Mesothelial cell of epicardium (in vitro differentiated cells): ENCODE data around the gene TMCC1. TPM values are rescaled to one million over a fixed set of nuclear protein-coding genes. Genes with fewer than 3 reads are reported as not detected.

ENCODE experiments used
- DNase-seq, 2 experiments: peaks; one replicate each; pipeline ENCODE4 v3.0.0; 2021; ENCODE audit warnings: low spot score in 2 of 2; ENCODE audit not compliant: unreplicated experiment in 2 of 2
- H3K27ac Mint-ChIP-seq: 2 replicates; pipeline ENCODE4 v1.8.0; 2021; ENCODE audit warnings: mixed read lengths
- H3K27me3 Mint-ChIP-seq: 2 replicates; pipeline ENCODE4 v1.8.0; 2021; ENCODE audit warnings: low read depth, mixed read lengths
- H3K36me3 Mint-ChIP-seq: 2 replicates; pipeline ENCODE4 v1.8.0; 2021; ENCODE audit warnings: mixed read lengths
- H3K4me1 Mint-ChIP-seq: 2 replicates; pipeline ENCODE4 v1.8.0; 2021; ENCODE audit warnings: mixed read lengths
- H3K4me3 Mint-ChIP-seq: 2 replicates; pipeline ENCODE4 v1.8.0; 2021; ENCODE audit warnings: mild to moderate bottlenecking, moderate library complexity, mixed read lengths
- H3K9me3 Mint-ChIP-seq: 2 replicates; pipeline ENCODE4 v1.8.0; 2021; ENCODE audit warnings: mixed read lengths
- CTCF ChIP-seq: fragments of 200-600 bp; sonication (generic); IDR thresholded peaks from one replicate; pipeline ENCODE4 v1.5.0; 2021; ENCODE audit warnings: antibody characterized with exemption; ENCODE audit not compliant: unreplicated experiment
- total RNA-seq: library from RNA; stranded (reverse); gene quantifications from 3 replicates; pipeline ENCODE4 v1.2.1, GENCODE V29; 2021

TMCC1 gene
- total RNA-seq, 1 donor from 2014 or later = 52.4 TPM

GRCh38 chr3:129600348-129600747 lies 293.2 kb downstream of the TMCC1 start:
- DNase-seq = no peak
- Mint-ChIP-seq H3K27ac (no peak overlapping the region), H3K9me3 (no peaks in the 10 kb centered on the region), H3K36me3 (no peaks in the 10 kb centered on the region), H3K27me3 (peaks cover 15% of the 10 kb centered on the region), H3K4me1 (peaks cover 48% of the 10 kb centered on the region), H3K4me3 (no peak overlapping the region)
- TF ChIP-seq CTCF = no peak

GRCh38 chr3:129599607-129600006 lies 293.9 kb downstream of the TMCC1 start:
- H3K27ac Mint-ChIP-seq = no peak overlapping the region
- no peak for DNase-seq
- H3K9me3 Mint-ChIP-seq = no peaks in the 10 kb centered on the region
- H3K36me3 Mint-ChIP-seq = no peaks in the 10 kb centered on the region
- peaks cover 8% of the 10 kb centered on the region for H3K27me3 Mint-ChIP-seq
- no peak overlapping the region for H3K4me3 Mint-ChIP-seq
- peaks cover 48% of the 10 kb centered on the region for H3K4me1 Mint-ChIP-seq
- TF ChIP-seq CTCF = no peak

- DNase-seq = no peak
- Mint-ChIP-seq H3K9me3 (no peaks in the 10 kb centered on the region), H3K4me1 (peaks cover 48% of the 10 kb centered on the region), H3K4me3 (no peak overlapping the region), H3K36me3 (no peaks in the 10 kb centered on the region), H3K27me3 (peaks cover 3% of the 10 kb centered on the region), H3K27ac (no peak overlapping the region)
- TF ChIP-seq CTCF = no peak
Measured at GRCh38 chr3:129599073-129599472, 294.4 kb downstream of the TMCC1 start.

- Mint-ChIP-seq H3K4me1 (peaks cover 48% of the 10 kb centered on the region), H3K27me3 (no peaks in the 10 kb centered on the region), H3K27ac (no peak overlapping the region), H3K4me3 (no peak overlapping the region), H3K36me3 (no peaks in the 10 kb centered on the region), H3K9me3 (no peaks in the 10 kb centered on the region)
- no peak for DNase-seq
- TF ChIP-seq CTCF = no peak
Measured at GRCh38 chr3:129598484-129598883, 295.0 kb downstream of the TMCC1 start.

- Mint-ChIP-seq H3K9me3 (no peaks in the 10 kb centered on the region), H3K27ac (peak overlapping the region; percentile 79), H3K36me3 (no peaks in the 10 kb centered on the region), H3K4me3 (no peak overlapping the region), H3K4me1 (peaks cover 48% of the 10 kb centered on the region), H3K27me3 (no peaks in the 10 kb centered on the region)
- no peak for DNase-seq
- TF ChIP-seq CTCF = no peak
Measured at GRCh38 chr3:129598000-129598381, 295.5 kb downstream of the TMCC1 start.

Other genes starting within 250 kb of the TMCC1 start
- gene TRH, start 81.0 kb upstream of the TMCC1 start, total RNA-seq = 0.13 to 0.38 TPM (median 0.31 TPM) in 3 replicates
- 1.8 to 3.1 TPM (median 2.8 TPM) in 3 replicates for gene ALG1L2, start 188.1 kb upstream of the TMCC1 start, total RNA-seq